ENCODE data around the gene MLN. TPM values are rescaled to one million over a fixed set of nuclear protein-coding genes. Genes with fewer than 3 reads are reported as not detected.

The MLN gene
- total RNA-seq, 1 experiment from 2014 or later, result not detected

GRCh38 chr6:33757113-33757512 is 46.7 kb downstream of the MLN start:
- H2AFZ ChIP-seq (ENCODE audit: low read length), result no peak overlapping the region
- H4K5ac ChIP-seq (ENCODE audit: insufficient read length, low read depth, low read length), result no peak overlapping the region
- H3K23ac ChIP-seq (ENCODE audit: insufficient read length, low read depth, low read length), result no peak overlapping the region
- no peak overlapping the region for H2BK15ac ChIP-seq (ENCODE audit: low read depth, low read length)
- no peaks in the 10 kb centered on the region for H3K27me3 ChIP-seq (ENCODE audit: insufficient read depth, low read length)
- no peak for DNase-seq
- H2AK5ac ChIP-seq (ENCODE audit: insufficient read length, low read length), result no peak overlapping the region
- no peak overlapping the region for H4K91ac ChIP-seq (ENCODE audit: insufficient read length, low read depth, low read length)
- no peak overlapping the region for H3K56ac ChIP-seq (ENCODE audit: insufficient read length, low read depth, low read length)
- no peak overlapping the region for H4K8ac ChIP-seq (replicated peaks; ENCODE audit: insufficient read length, low read depth, low read length)
- no peaks in the 10 kb centered on the region for H4K20me1 ChIP-seq (ENCODE audit: control insufficient read depth, insufficient read depth, insufficient read length)
- no peak overlapping the region for H2BK12ac ChIP-seq (ENCODE audit: insufficient read length, low read depth, low read length)
- no peak overlapping the region for H3K14ac ChIP-seq (ENCODE audit: insufficient read depth, low read length)
- no peak overlapping the region for H3K4me3 Mint-ChIP-seq
- H2BK120ac ChIP-seq (ENCODE audit: low read depth, low read length, poor library complexity, severe bottlenecking), result no peak overlapping the region
- H2BK20ac ChIP-seq (ENCODE audit: low read depth, low read length, poor library complexity, severe bottlenecking), result no peak overlapping the region
- H3K9ac ChIP-seq (ENCODE audit: extremely low read depth, insufficient read length, low read length), result no peak overlapping the region
- H3K36me3 Mint-ChIP-seq (ENCODE audit: insufficient read depth in 1 of 3, low read depth in 3 of 3), result no peaks in the 10 kb centered on the region
- H3T11ph ChIP-seq (ENCODE audit: low read length), result no peak overlapping the region
- H3K4me1 Mint-ChIP-seq, result peaks cover 27 to 43% of the 10 kb centered on the region in 2 experiments
- peaks cover 2% of the 10 kb centered on the region; the same call in 1 of the 2 replicates for H3K4me1 ChIP-seq (ENCODE audit: insufficient read depth, low read length)
- no peaks in the 10 kb centered on the region for H3K79me1 ChIP-seq (ENCODE audit: insufficient read depth, low read depth, low read length, poor library complexity, severe bottlenecking)
- WGBS (ENCODE audit: extremely low coverage, insufficient read length, low lambda C conversion rate), result no CpG with 5 or more reads among the region's 3 CpGs
- no peak overlapping the region; a peak in 1 of 7 replicates for H3K27ac Mint-ChIP-seq
- no peak overlapping the region for H3K4ac ChIP-seq (ENCODE audit: low read depth, low read length)
- H3K9me3 Mint-ChIP-seq, result no peaks in the 10 kb centered on the region; a peak in 2 of 5 replicates
- H3K9me3 ChIP-seq (ENCODE audit: control insufficient read depth, low read depth, low read length), result no peaks in the 10 kb centered on the region
- no peak for TF ChIP-seq CTCF (conservative IDR thresholded peaks at IDR 0.05)
- no peak overlapping the region for H3K4me2 ChIP-seq (ENCODE audit: insufficient read depth, insufficient read length, low read length)
- no peak overlapping the region for H2BK5ac ChIP-seq (ENCODE audit: insufficient read length, low read length)
- H3K27me3 Mint-ChIP-seq (ENCODE audit: low read depth), result no peaks in the 10 kb centered on the region; the same call in 1 of the 2 replicates
- H3K27ac ChIP-seq (ENCODE audit: insufficient read length, low read depth, low read length), result no peak overlapping the region
- H3K18ac ChIP-seq (ENCODE audit: insufficient read length, low read depth, low read length), result no peak overlapping the region
- no peaks in the 10 kb centered on the region for H3K23me2 ChIP-seq (ENCODE audit: insufficient read length, low read depth, low read length, poor library complexity, severe bottlenecking)
- no peaks in the 10 kb centered on the region for H3K79me2 ChIP-seq (ENCODE audit: insufficient read depth, low read length)

Measured in H9 (cell line).